ENCODE results near the gene MBD5.

The MBD5 gene

DNA sequence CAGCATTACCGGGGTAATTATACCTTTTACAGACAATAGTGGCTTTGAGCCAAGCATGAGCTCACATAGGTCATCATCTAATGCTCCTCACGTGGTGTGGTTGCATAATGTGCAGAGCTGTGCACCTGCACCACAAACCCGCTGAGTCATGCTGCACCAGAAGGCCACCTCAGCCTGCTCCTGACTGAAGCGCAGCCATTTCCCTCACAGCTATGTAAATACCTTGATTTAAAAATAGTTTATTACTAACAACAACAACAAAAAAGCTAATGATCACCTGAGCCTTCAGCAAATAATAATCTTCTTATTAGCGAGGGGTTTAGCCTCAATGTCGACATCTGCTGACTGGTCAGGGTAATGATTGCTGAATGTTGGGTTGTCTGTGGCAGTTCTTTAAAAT is 238.8 kb downstream of the MBD5 start:
- TF ChIP-seq, protein P1, sequence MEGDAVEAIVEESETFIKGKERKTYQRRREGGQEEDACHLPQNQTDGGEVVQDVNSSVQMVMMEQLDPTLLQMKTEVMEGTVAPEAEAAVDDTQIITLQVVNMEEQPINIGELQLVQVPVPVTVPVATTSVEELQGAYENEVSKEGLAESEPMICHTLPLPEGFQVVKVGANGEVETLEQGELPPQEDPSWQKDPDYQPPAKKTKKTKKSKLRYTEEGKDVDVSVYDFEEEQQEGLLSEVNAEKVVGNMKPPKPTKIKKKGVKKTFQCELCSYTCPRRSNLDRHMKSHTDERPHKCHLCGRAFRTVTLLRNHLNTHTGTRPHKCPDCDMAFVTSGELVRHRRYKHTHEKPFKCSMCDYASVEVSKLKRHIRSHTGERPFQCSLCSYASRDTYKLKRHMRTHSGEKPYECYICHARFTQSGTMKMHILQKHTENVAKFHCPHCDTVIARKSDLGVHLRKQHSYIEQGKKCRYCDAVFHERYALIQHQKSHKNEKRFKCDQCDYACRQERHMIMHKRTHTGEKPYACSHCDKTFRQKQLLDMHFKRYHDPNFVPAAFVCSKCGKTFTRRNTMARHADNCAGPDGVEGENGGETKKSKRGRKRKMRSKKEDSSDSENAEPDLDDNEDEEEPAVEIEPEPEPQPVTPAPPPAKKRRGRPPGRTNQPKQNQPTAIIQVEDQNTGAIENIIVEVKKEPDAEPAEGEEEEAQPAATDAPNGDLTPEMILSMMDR (conservative IDR thresholded peaks at IDR 0.05) = no peak
- no peak overlapping the region for H3K27ac ChIP-seq

DNA sequence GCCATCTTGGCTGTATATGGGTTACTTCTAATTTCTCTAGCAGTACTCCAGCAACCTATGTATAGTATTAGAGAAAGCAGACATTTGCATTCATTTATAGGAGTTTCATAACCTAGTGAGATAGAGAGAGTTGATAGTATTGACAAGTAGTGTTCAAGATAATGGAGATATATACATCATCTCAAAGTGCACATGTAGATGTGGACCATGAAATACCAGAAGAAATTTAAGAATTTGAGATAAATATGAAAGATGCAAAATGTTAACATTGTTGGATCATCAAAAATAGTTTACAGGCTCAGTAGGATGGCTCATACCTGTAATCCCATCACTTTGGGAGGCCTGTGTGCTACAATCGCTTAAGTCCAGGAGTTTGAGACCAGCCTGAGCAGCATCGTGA is 243.0 kb downstream of the MBD5 start:
- TF ChIP-seq, protein P1 (conservative IDR thresholded peaks at IDR 0.05) = no peak
- H3K27ac ChIP-seq = no peak overlapping the region

DNA sequence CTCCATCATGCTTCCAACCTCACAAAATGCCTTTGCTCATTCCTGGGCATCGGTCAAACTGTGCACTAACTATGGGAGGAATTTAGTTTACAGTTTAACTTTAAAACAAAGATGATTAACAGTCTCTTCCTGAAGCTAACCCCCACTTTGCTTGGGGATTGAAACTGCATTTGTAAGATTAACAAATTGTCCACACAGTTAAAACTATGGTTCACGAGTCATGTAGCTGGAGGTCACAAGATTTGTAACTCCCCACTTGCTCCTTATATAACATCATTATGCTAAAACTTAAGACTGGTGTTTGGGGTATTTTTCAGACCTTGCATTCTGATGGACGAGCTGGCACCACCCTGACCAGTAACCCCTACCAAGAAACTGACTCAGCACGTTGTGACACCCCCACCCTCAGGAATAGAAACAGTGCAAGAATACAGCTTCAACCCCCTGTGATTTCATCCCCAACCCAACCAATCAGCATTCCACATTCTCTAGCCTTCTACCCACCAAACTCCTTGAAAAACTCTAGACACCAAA is 252.3 kb downstream of the MBD5 start:
- no peak overlapping the region for H3K27ac ChIP-seq
- TF ChIP-seq, protein P1 (conservative IDR thresholded peaks at IDR 0.05) = no peak

DNA sequence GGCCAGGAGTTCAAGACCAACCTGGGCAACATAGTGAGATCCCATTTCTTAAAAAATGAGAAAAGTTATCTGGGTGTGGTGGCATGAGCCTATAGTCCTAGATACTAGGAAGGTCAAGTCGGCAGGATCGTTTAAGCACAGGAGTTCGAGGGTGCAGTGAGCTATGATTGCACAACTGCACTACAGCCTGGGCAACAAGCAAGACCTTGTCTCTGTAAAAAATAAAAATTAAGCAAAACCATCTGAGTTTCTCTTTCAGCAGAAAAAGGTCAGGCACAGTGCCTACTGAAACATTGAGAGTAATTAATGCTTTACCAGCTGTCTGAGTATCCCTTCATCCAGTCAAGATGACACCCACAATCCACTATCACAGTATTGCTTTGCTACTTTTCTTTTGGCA is 258.3 kb downstream of the MBD5 start:
- no peak overlapping the region for H3K27ac ChIP-seq
- TF ChIP-seq, protein P1 (conservative IDR thresholded peaks at IDR 0.05) = no peak

DNA sequence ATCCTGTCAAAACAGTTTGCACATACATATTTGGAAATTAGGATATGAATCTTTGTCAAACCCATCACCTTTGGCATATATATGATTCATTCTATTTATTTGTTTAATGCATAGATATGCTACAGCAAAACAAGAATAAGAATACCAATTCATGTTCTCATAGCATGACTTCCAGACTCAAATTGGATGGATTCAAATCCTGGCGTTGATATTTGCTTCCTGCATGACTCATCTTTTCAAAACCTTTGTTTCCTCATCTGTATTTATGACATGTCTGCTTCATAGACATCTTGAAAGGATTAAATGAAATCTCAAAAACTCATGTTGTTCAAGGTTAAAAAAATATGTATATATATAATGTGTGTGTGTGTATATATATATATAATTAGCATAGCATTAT is 261.3 kb downstream of the MBD5 start:
- no peak overlapping the region for H3K27ac ChIP-seq
- TF ChIP-seq, protein P1 (conservative IDR thresholded peaks at IDR 0.05) = no peak

DNA sequence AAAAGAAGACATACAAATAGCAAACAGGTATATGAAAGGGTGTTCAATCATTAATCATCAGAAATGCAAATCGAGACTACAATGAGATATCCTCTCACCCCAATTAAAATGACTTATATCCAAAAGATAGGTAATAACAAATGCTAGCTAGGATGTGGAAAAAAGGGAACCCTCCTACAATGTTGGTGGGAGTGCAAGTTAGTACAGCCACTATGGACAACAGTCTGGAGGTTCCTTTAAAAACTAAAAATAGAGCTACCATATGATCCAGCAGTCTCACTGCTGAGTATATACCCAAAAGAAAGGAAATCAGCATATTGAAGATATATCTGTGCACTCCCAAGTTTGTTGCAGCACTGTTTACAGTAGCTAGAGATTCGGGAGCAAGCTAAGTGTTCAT is 271.5 kb downstream of the MBD5 start:
- H3K27ac ChIP-seq = no peak overlapping the region

DNA sequence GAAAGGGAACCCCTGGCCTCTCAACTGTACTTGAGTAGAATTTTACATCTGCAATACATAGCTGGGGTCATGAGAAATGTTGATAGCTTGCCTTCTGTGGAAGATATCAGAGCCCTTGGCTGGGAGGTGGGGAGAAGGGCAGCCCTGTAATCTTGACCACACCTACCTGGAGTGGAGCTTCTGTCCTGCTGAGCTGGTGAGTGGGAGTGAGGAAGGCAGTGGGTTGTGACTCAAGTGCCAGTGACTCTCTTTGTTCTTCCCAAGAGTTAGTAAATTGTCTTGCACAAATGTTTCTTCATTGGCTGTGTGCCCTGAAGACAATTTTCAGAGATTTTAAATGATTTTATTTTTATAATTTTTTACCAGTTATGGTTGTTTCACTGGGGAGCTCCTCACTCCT is 277.3 kb downstream of the MBD5 start:
- TF ChIP-seq, protein P1 (conservative IDR thresholded peaks at IDR 0.05) = no peak
- H3K27ac ChIP-seq = no peak overlapping the region

More for the DNA sequence above, 271.5 kb downstream of the MBD5 start:
- TF ChIP-seq, protein P1 (conservative IDR thresholded peaks at IDR 0.05) = no peak
